GM23338 (cell line): ENCODE data around the gene ATF5. TPM values are rescaled to one million over a fixed set of nuclear protein-coding genes. Genes with fewer than 3 reads are reported as not detected.

Experiments
- ATAC-seq: fragments of 200-7000 bp; cut with Tn5 transposase; 3 replicates; pipeline ENCODE4 v1.9.1; 2020
- DNase-seq: peaks from one replicate; pipeline ENCODE4 v3.0.0-alpha.2; 2015; ENCODE audit warnings: low spot score
- H2AFZ ChIP-seq: fragments of 200-600 bp; sonication (generic); 2 replicates; pipeline ENCODE4 v1.8.0; 2016; ENCODE audit warnings: antibody characterized with exemption, mild to moderate bottlenecking, moderate library complexity
- H3F3A ChIP-seq: fragments of 200-600 bp; sonication (generic); replicated peaks from 2 replicates; pipeline ENCODE4 v1.8.0; 2017; ENCODE audit warnings: antibody characterized with exemption, mixed run types, low read depth
- H3K27ac ChIP-seq: fragments of 200-600 bp; sonication (generic); 2 replicates; pipeline ENCODE4 v1.6.1; 2016; ENCODE audit warnings: low read depth
- H3K27me3 ChIP-seq: fragments of 200-600 bp; sonication (generic); 2 replicates; pipeline ENCODE4 v1.8.0; 2016; ENCODE audit warnings: mild to moderate bottlenecking, mixed run types, moderate library complexity; ENCODE audit not compliant: insufficient read depth
- H3K36me3 ChIP-seq: fragments of 200-600 bp; sonication (generic); 2 replicates; pipeline ENCODE4 v1.8.0; 2016; ENCODE audit warnings: mild to moderate bottlenecking; ENCODE audit not compliant: insufficient read depth
- H3K4me1 ChIP-seq: fragments of 200-600 bp; sonication (generic); 2 replicates; pipeline ENCODE4 v1.8.0; 2016; ENCODE audit warnings: mild to moderate bottlenecking, moderate library complexity; ENCODE audit not compliant: insufficient read depth
- H3K4me2 ChIP-seq: fragments of 200-600 bp; sonication (generic); 2 replicates; pipeline ENCODE4 v1.7.1; 2017; ENCODE audit warnings: mixed run types
- H3K4me3 ChIP-seq: fragments of 200-600 bp; sonication (generic); 2 replicates; pipeline ENCODE4 v1.6.1; 2016; ENCODE audit warnings: mixed run types
- H3K79me2 ChIP-seq: fragments of 200-600 bp; sonication (generic); replicated peaks from 2 replicates; pipeline ENCODE4 v1.8.0; 2017; ENCODE audit warnings: mild to moderate bottlenecking; ENCODE audit not compliant: insufficient read depth
- H3K9me2 ChIP-seq: fragments of 200-600 bp; sonication (generic); 2 replicates; pipeline ENCODE4 v1.8.0; 2017; ENCODE audit not compliant: insufficient read depth
- H4K20me1 ChIP-seq: fragments of 200-600 bp; sonication (generic); replicated peaks from 2 replicates; pipeline ENCODE4 v1.8.0; 2017; ENCODE audit warnings: mild to moderate bottlenecking; ENCODE audit not compliant: insufficient read depth
- H3K27ac Mint-ChIP-seq: 2 replicates; pipeline ENCODE4 v1.8.0; 2020; ENCODE audit warnings: inconsistent platforms, mild to moderate bottlenecking, moderate library complexity, mixed read lengths
- H3K27me3 Mint-ChIP-seq: 3 replicates; pipeline ENCODE4 v1.8.0; 2022; ENCODE audit warnings: low read depth, mild to moderate bottlenecking, moderate library complexity, mixed read lengths, inconsistent platforms; ENCODE audit not compliant: insufficient read depth, poor library complexity
- H3K36me3 Mint-ChIP-seq: 3 replicates; pipeline ENCODE4 v1.8.0; 2021; ENCODE audit warnings: low read depth, mild to moderate bottlenecking, inconsistent platforms, moderate library complexity, mixed read lengths
- H3K4me1 Mint-ChIP-seq: 3 replicates; pipeline ENCODE4 v1.8.0; 2020; ENCODE audit warnings: mild to moderate bottlenecking, inconsistent platforms, mixed read lengths
- H3K4me3 Mint-ChIP-seq: 3 replicates; pipeline ENCODE4 v1.8.0; 2021; ENCODE audit warnings: moderate library complexity, mild to moderate bottlenecking, inconsistent platforms, mixed read lengths
- H3K9me3 Mint-ChIP-seq: 3 replicates; pipeline ENCODE4 v1.8.0; 2020; ENCODE audit warnings: moderate library complexity, mild to moderate bottlenecking, inconsistent platforms, mixed read lengths
- JUNB ChIP-seq: IDR thresholded peaks from one replicate; pipeline ENCODE4 v1.6.1; 2016; ENCODE audit warnings: antibody characterized with exemption; ENCODE audit not compliant: unreplicated experiment
- NANOG ChIP-seq: IDR thresholded peaks from 2 replicates; pipeline ENCODE4 v1.6.1; 2016; ENCODE audit warnings: antibody characterized with exemption, borderline replicate concordance
- POLR2AphosphoS5 ChIP-seq: IDR thresholded peaks from 2 replicates; pipeline ENCODE4 v1.6.1; 2016; ENCODE audit warnings: antibody characterized with exemption, low read depth
- STAT1 ChIP-seq: IDR thresholded peaks from one replicate; pipeline ENCODE4 v1.6.1; 2016; ENCODE audit warnings: antibody characterized with exemption; ENCODE audit not compliant: unreplicated experiment
- ZNF331 ChIP-seq: fragments of 250-450 bp; sonication (Bioruptor Pico); IDR thresholded peaks from 2 replicates; pipeline ENCODE4 v1.5.0; 2020; ENCODE audit warnings: low read depth, mild to moderate bottlenecking, moderate library complexity
- polyA plus RNA-seq: library from polyadenylated mRNA; unstranded; fragments of >200 nt; fragmentation: Nextera tagmentation; extraction: Ambion mirVana; gene quantifications from 2 replicates; pipeline ENCODE4 v1.2.1, GENCODE V29; 2016
- total RNA-seq: library from RNA; depleted of rRNA; stranded (reverse); fragments of >200 nt; shearing (Covaris generic); gene quantifications from 2 replicates; pipeline ENCODE4 v1.2.3, GENCODE V29; 2014
- TF ChIP-seq, protein P1 (sequence below), 2 experiments: fragments of 200-600 bp in 1 of 2; sonication (generic) in 1 of 2; conservative IDR thresholded peaks; 2 replicates each; pipeline versions ENCODE4 v1.5.1 to v1.6.1; 2016 to 2017; ENCODE audit warnings: antibody characterized with exemption in 2 of 2, low read depth in 2 of 2, mild to moderate bottlenecking in 2 of 2, moderate library complexity in 1 of 2
- TF ChIP-seq, protein P2 (sequence below): IDR thresholded peaks from 2 replicates; pipeline ENCODE4 v1.6.1; 2016; ENCODE audit warnings: antibody characterized with exemption

The ATF5 gene
- total and polyA plus RNA-seq, 2 experiments from 2014 or later = 7.4 to 9.6 TPM

DNA sequence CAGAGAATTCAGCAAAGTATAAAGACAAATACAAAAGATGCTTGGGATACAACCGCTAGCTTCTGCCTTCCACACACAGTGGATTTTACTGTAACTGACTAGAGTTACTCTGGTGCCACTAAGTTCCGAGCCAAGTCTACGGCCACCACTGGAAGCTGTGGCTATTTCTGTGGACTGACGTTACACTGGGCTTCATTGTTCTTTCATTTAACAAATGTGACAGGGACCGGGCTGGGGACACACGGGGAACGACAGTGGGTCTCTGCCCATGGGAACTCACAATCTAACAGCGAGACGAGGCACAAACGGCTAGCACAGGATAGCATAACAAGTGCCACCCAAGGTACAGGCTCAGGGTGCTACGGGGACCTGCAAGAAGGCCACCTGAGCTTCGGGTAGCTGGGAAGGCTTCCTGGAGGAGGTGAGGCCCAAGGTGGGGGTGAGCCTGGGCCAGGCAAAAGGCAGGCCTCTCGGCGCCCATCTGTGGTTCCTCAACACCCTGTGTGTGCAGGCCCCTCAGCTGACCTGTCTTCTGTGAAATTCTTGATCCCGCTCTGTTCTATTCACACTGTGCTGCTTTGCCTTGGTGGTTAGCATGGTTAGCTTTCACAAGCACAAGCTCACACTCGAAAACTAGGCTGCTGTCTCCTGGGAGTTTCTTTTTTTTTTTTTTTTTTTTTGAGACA lies 22.0 kb upstream of the ATF5 start:
- Mint-ChIP-seq H3K4me1 (peaks cover 19% of the 10 kb centered on the region), H3K9me3 (no peaks in the 10 kb centered on the region; the same call in 2 of the 3 replicates), H3K36me3 (peaks cover 56% of the 10 kb centered on the region), H3K27me3 (peaks cover 21% of the 10 kb centered on the region), H3K4me3 (no peak overlapping the region), H3K27ac (no peak overlapping the region)
- Histone ChIP-seq H3K79me2 (peaks cover 2% of the 10 kb centered on the region; the same call in 1 of the 2 replicates), H3K4me3 (no peak overlapping the region), H3F3A (peaks cover 12% of the 10 kb centered on the region; the same call in 1 of the 2 replicates), H3K27me3 (no peaks in the 10 kb centered on the region), H3K4me1 (peaks cover 10% of the 10 kb centered on the region), H2AFZ (no peak overlapping the region), H3K4me2 (0 out of 2 replicates have a peak overlapping the region, but pooled peaks have one; percentile 47), H3K27ac (no peak overlapping the region), H3K9me2 (no peaks in the 10 kb centered on the region), H4K20me1 (peaks cover 27% of the 10 kb centered on the region), H3K36me3 (peaks cover 3% of the 10 kb centered on the region; the same call in 1 of the 2 replicates)
- ATAC-seq (peak; percentile 9; the same call in 2 of the 3 replicates), DNase-seq (no peak)
- TF ChIP-seq STAT1 (no peak), NANOG (no peak), POLR2AphosphoS5 (no peak; the same call in 1 of the 2 replicates), ZNF331 (CRISPR knock-in tag) (no peak), JUNB (no peak)
- TF ChIP-seq, protein P1, sequence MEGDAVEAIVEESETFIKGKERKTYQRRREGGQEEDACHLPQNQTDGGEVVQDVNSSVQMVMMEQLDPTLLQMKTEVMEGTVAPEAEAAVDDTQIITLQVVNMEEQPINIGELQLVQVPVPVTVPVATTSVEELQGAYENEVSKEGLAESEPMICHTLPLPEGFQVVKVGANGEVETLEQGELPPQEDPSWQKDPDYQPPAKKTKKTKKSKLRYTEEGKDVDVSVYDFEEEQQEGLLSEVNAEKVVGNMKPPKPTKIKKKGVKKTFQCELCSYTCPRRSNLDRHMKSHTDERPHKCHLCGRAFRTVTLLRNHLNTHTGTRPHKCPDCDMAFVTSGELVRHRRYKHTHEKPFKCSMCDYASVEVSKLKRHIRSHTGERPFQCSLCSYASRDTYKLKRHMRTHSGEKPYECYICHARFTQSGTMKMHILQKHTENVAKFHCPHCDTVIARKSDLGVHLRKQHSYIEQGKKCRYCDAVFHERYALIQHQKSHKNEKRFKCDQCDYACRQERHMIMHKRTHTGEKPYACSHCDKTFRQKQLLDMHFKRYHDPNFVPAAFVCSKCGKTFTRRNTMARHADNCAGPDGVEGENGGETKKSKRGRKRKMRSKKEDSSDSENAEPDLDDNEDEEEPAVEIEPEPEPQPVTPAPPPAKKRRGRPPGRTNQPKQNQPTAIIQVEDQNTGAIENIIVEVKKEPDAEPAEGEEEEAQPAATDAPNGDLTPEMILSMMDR (conservative IDR thresholded peaks at IDR 0.05; ENCODE audit: low read depth in 2 of 2) = no peak
- TF ChIP-seq, protein P2, sequence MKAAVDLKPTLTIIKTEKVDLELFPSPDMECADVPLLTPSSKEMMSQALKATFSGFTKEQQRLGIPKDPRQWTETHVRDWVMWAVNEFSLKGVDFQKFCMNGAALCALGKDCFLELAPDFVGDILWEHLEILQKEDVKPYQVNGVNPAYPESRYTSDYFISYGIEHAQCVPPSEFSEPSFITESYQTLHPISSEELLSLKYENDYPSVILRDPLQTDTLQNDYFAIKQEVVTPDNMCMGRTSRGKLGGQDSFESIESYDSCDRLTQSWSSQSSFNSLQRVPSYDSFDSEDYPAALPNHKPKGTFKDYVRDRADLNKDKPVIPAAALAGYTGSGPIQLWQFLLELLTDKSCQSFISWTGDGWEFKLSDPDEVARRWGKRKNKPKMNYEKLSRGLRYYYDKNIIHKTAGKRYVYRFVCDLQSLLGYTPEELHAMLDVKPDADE = no peak

DNA sequence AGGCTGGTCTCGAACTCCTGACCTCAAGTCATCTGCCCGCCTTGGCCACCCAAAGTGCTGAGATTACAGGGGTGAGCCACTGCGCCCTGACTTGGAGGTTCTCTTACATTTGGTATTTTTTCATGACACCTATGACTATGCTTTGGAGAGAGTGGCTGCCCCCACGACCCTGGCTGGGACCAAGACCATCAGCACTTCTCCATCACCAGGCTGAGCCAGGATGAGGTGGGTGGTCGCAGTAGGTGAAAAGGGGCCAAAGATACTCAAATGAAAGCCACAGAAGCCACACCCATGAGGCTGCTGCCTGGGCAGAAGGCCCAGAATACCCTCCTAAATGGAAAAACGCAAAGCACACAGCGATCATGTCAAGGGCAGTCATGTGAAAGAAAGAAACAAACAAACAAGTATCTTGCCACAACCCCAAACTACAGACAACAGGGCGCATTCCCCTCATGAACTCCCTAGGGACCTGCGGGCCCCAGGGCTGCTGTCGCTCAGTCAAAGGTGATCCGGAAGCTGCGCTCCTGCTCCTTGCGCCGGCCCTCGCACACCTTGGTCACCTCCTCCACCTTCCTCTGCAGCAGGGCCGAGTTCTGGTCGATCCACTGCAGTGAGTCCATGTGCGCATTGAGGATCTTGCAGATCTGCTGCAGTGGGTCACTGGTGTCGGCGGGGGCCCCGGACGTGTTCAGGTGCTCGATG lies 21.1 kb upstream of the ATF5 start:
- ATAC-seq = no peak
- H3K36me3 ChIP-seq = peaks cover 3% of the 10 kb centered on the region; the same call in 1 of the 2 replicates
- no peaks in the 10 kb centered on the region; the same call in 2 of the 3 replicates for H3K9me3 Mint-ChIP-seq

More for the DNA sequence above, 21.1 kb upstream of the ATF5 start:
- Mint-ChIP-seq H3K4me1 (peaks cover 19% of the 10 kb centered on the region), H3K4me3 (no peak overlapping the region; the same call in 2 of the 3 replicates), H3K27me3 (peaks cover 21% of the 10 kb centered on the region), H3K36me3 (peaks cover 63% of the 10 kb centered on the region), H3K27ac (no peak overlapping the region)
- peaks cover 2% of the 10 kb centered on the region; the same call in 1 of the 2 replicates for H3K79me2 ChIP-seq
- TF ChIP-seq ZNF331 (CRISPR knock-in tag) (no peak), JUNB (no peak), POLR2AphosphoS5 (no peak)
- no peak for DNase-seq
- H3K4me1 ChIP-seq = peaks cover 10% of the 10 kb centered on the region
- peaks cover 12% of the 10 kb centered on the region; the same call in 1 of the 2 replicates for H3F3A ChIP-seq
- no peak overlapping the region for H3K4me3 ChIP-seq
- H2AFZ ChIP-seq = no peak overlapping the region
- H3K27me3 ChIP-seq = no peaks in the 10 kb centered on the region
- peaks cover 33% of the 10 kb centered on the region for H4K20me1 ChIP-seq
- no peak overlapping the region for H3K27ac ChIP-seq
- H3K9me2 ChIP-seq = no peaks in the 10 kb centered on the region
- no peak overlapping the region for H3K4me2 ChIP-seq
